ENCODE data around the gene PKD1L1. TPM values are rescaled to one million over a fixed set of nuclear protein-coding genes. Genes with fewer than 3 reads are reported as not detected.

PKD1L1 gene
- total and polyA plus RNA-seq, 2 donors (not counting 1 experiment from before 2014, with no cell fraction given), result 0.59 to 0.70 TPM

GRCh38 chr7:47875998-47876744, 72.1 kb downstream of the PKD1L1 start:
- H3K36me3 ChIP-seq (replicated peaks in 1 of 2; ENCODE audit: control extremely low read depth in 1 of 2, control insufficient read depth in 1 of 2, extremely low read depth in 1 of 2, insufficient read depth in 2 of 2, low read length in 1 of 2), result no peaks in the 10 kb centered on the region
- no peak overlapping the region for H3K9ac ChIP-seq (ENCODE audit: low read length)
- H3K4me1 Mint-ChIP-seq, result no peaks in the 10 kb centered on the region
- no peak for ATAC-seq (ENCODE audit: low read depth)
- intact Hi-C loops (cut with micrococcal nuclease), result no loop called here
- H3K27me3 ChIP-seq (replicated peaks in 1 of 4; ENCODE audit: control extremely low read depth in 1 of 4, control insufficient read depth in 3 of 4, insufficient read depth in 4 of 4, low read length in 3 of 4), result no peaks in the 10 kb centered on the region
- no peak overlapping the region for H3K4me3 Mint-ChIP-seq
- H3K27ac ChIP-seq (ENCODE audit: low read length in 2 of 2), result no peak overlapping the region
- H2AFZ ChIP-seq (ENCODE audit: insufficient read depth, low read depth, low read length, poor library complexity, severe bottlenecking), result no peak overlapping the region
- H3K9me3 Mint-ChIP-seq (ENCODE audit: insufficient read depth), result no peaks in the 10 kb centered on the region
- ChIA-PET CTCF (no interaction called here), POLR2A (no interaction called here)
- H3K27ac Mint-ChIP-seq, result no peak overlapping the region
- H3K79me2 ChIP-seq (ENCODE audit: control insufficient read depth, insufficient read depth, low read length), result no peaks in the 10 kb centered on the region
- no peak for DNase-seq
- 86% methylated on average over 1 of the region's 2 CpGs for WGBS (ENCODE audit: insufficient coverage)
- no peaks in the 10 kb centered on the region for H3K9me3 ChIP-seq (ENCODE audit: control extremely low read depth in 1 of 3, control insufficient read depth in 2 of 3, insufficient read depth in 1 of 3, low read length in 2 of 3)
- TF ChIP-seq CTCF (IDR thresholded peaks at IDR 0.05) (no peak), EZH2 (IDR thresholded peaks at IDR 0.05; ENCODE audit: borderline replicate concordance, insufficient read depth, low read depth, low read length, poor library complexity, severe bottlenecking) (no peak)
- no peak overlapping the region for H3K4me2 ChIP-seq (replicated peaks; ENCODE audit: low read depth, low read length, poor library complexity, severe bottlenecking)
- no peak overlapping the region for H3K4me3 ChIP-seq (ENCODE audit: control extremely low read depth in 1 of 5, extremely low read depth in 1 of 5, insufficient read depth in 1 of 5, low read depth in 2 of 5, low read length in 4 of 5)
- H3K4me1 ChIP-seq (ENCODE audit: control insufficient read depth in 2 of 2, insufficient read depth in 2 of 2, low read length in 2 of 2), result no peaks in the 10 kb centered on the region
- H4K20me1 ChIP-seq (ENCODE audit: control insufficient read depth, insufficient read depth, low read length, poor library complexity, severe bottlenecking), result no peaks in the 10 kb centered on the region
- H3K27me3 Mint-ChIP-seq, result no peaks in the 10 kb centered on the region

- Histone ChIP-seq H3K79me2 (ENCODE audit: control insufficient read depth, insufficient read depth, low read length) (no peaks in the 10 kb centered on the region), H3K9me3 (ENCODE audit: control extremely low read depth in 1 of 3, control insufficient read depth in 2 of 3, insufficient read depth in 1 of 3, low read length in 2 of 3) (no peaks in the 10 kb centered on the region), H3K27ac (ENCODE audit: low read length in 2 of 2) (no peak overlapping the region), H3K4me3 (ENCODE audit: control extremely low read depth in 1 of 5, extremely low read depth in 1 of 5, insufficient read depth in 1 of 5, low read depth in 2 of 5, low read length in 4 of 5) (no peak overlapping the region), H3K4me2 (replicated peaks; ENCODE audit: low read depth, low read length, poor library complexity, severe bottlenecking) (no peak overlapping the region), H3K36me3 (replicated peaks in 1 of 2; ENCODE audit: control extremely low read depth in 1 of 2, control insufficient read depth in 1 of 2, extremely low read depth in 1 of 2, insufficient read depth in 2 of 2, low read length in 1 of 2) (no peaks in the 10 kb centered on the region), H3K27me3 (replicated peaks in 1 of 4; ENCODE audit: control extremely low read depth in 1 of 4, control insufficient read depth in 3 of 4, insufficient read depth in 4 of 4, low read length in 3 of 4) (no peaks in the 10 kb centered on the region), H2AFZ (ENCODE audit: insufficient read depth, low read depth, low read length, poor library complexity, severe bottlenecking) (no peak overlapping the region), H4K20me1 (ENCODE audit: control insufficient read depth, insufficient read depth, low read length, poor library complexity, severe bottlenecking) (no peaks in the 10 kb centered on the region), H3K9ac (ENCODE audit: low read length) (no peak overlapping the region), H3K4me1 (ENCODE audit: control insufficient read depth in 2 of 2, insufficient read depth in 2 of 2, low read length in 2 of 2) (no peaks in the 10 kb centered on the region)
- Mint-ChIP-seq H3K27me3 (no peaks in the 10 kb centered on the region), H3K4me3 (no peak overlapping the region), H3K27ac (no peak overlapping the region), H3K4me1 (no peaks in the 10 kb centered on the region), H3K9me3 (ENCODE audit: insufficient read depth) (no peaks in the 10 kb centered on the region)
- no peak for ATAC-seq (ENCODE audit: low read depth)
- TF ChIP-seq EZH2 (IDR thresholded peaks at IDR 0.05; ENCODE audit: borderline replicate concordance, insufficient read depth, low read depth, low read length, poor library complexity, severe bottlenecking), result no peak
- no peak for TF ChIP-seq CTCF (IDR thresholded peaks at IDR 0.05)
- ChIA-PET CTCF (no interaction called here), POLR2A (no interaction called here)
- intact Hi-C loops (cut with micrococcal nuclease), result no loop called here
- DNase-seq, result no peak
These were observed 72.9 kb downstream of the PKD1L1 start for GRCh38 chr7:47875406-47875805.

All from B cell (primary cell).